Adrenal gland (tissue), 12 donors: ENCODE data around the gene CACNA1C. TPM values are rescaled to one million over a fixed set of nuclear protein-coding genes. Genes with fewer than 3 reads are reported as not detected.

Source experiments
- DNase-seq, 7 donors: peaks; one replicate each; pipeline ENCODE4 v3.0.0-alpha.2; 2019 to 2020
- H3K27ac ChIP-seq, 5 donors: fragments of 200-600 bp; sonication (generic) in 4 of 5; 1 replicate in 3 of 5; 2 replicates in 2 of 5; pipeline versions ENCODE4 v1.5.1 to v1.8.0; 2016 to 2020; ENCODE audit warnings: mild to moderate bottlenecking in 1 of 5
- H3K27me3 ChIP-seq: fragments of 200-600 bp; 2 replicates; pipeline ENCODE4 v1.8.0; 2021
- H3K36me3 ChIP-seq, 2 donors: fragments of 200-600 bp; replicated peaks in 1 of 2; 1 replicate in 1 of 2; 2 replicates in 1 of 2; pipeline versions ENCODE4 v1.5.1 to v1.8.0; 2018 to 2022
- H3K4me1 ChIP-seq, 2 donors: fragments of 200-600 bp; replicated peaks in 1 of 2; 1 replicate in 1 of 2; 2 replicates in 1 of 2; pipeline versions ENCODE4 v1.5.1 to v1.8.0; 2018 to 2021
- H3K4me3 ChIP-seq, 4 donors: fragments of 200-600 bp; sonication (generic) in 3 of 4; one replicate each; pipeline ENCODE4 v1.5.1; 2016 to 2018
- H3K9me3 ChIP-seq, 3 donors: fragments of 200-600 bp; sonication (generic) in 1 of 3; replicated peaks in 1 of 3; 1 replicate in 2 of 3; 2 replicates in 1 of 3; pipeline versions ENCODE4 v1.5.1 to v1.8.0; 2016 to 2021
- CTCF ChIP-seq, 6 experiments: fragments of 450-650 bp in 4 of 6; fragments of 200-600 bp in 2 of 6; sonication (generic) in 1 of 6; IDR thresholded peaks; 1 replicate in 5 of 6; 2 replicates in 1 of 6; pipeline versions ENCODE4 v1.5.1 to v1.8.0; 2016 to 2021; ENCODE audit warnings: antibody characterized with exemption in 6 of 6, mild to moderate bottlenecking in 2 of 6, moderate library complexity in 1 of 6
- POLR2A ChIP-seq, 2 donors: fragments of 450-650 bp; IDR thresholded peaks; one replicate each; pipeline ENCODE4 v1.6.1; 2017; ENCODE audit warnings: antibody characterized with exemption in 2 of 2, mild to moderate bottlenecking in 2 of 2, moderate library complexity in 1 of 2
- WGBS, 4 donors: extraction: QIAGEN DNeasy Blood & Tissue Kit in 2 of 4; methylation state at CpG; one replicate each; pipeline versions ENCODE4 v1.1.5 to v1.1.7; 2013 to 2017; 5-methylcytosine and 5-hydroxymethylcytosine counted together
- intact Hi-C, 2 donors: fragments of 100-400 bp; cut with DNase I; formaldehyde crosslinking; loops; one replicate each; pipeline versions ENCODE4 v1.14.1 to v1.15.0; 2022 to 2023
- polyA plus RNA-seq, 3 donors: library from polyadenylated mRNA; stranded (reverse); fragments of 200-250 nt in 2 of 3; fragments of 350-450 nt in 1 of 3; fragmentation: Illumina TruSeq in 1 of 3; extraction: RNeasy Lipid Tissue Mini Kit (QIAGEN cat#74804) in 1 of 3; gene quantifications; one replicate each; pipeline ENCODE4 v1.2.3, GENCODE V29; 2013 to 2014
- total RNA-seq, 9 donors: library from RNA; depleted of rRNA in 4 of 9; stranded (reverse); fragments of >200 nt in 4 of 9; fragments of 120-200 nt in 1 of 9; fragmentation: NEBNext Ultra II Directional in 1 of 9; extraction: Animal tissue kit (Norgen Biotek cat#: 25700) in 1 of 9; gene quantifications; one replicate each; pipeline versions ENCODE4 v1.1.0 to v1.2.4, GENCODE V29; 2013 to 2023
- donor health status: healthy with polysubstance abuse.
- donor health status: Bipolar disorder and iron deficiency.
- donor health status: DM: yes; HTN: yes; CAD: no.
- donor health status: DM: no; HTN: no; CAD: no.
- donor health status: DM: no; HTN: no; CAD: no.
- donor health status: DM: yes; HTN: yes; CAD: no.

The CACNA1C gene
- total and polyA plus RNA-seq, 12 donors, result 1.4 to 5.8 (median 3.5) TPM

GRCh38 chr12:2743478-2743877, 690.7 kb downstream of the CACNA1C start:
- DNase-seq, result no peak
- intact Hi-C loops, result no loop called here
- TF ChIP-seq CTCF (IDR thresholded peaks at IDR 0.05) (no peak), POLR2A (IDR thresholded peaks at IDR 0.05) (no peak)
- Histone ChIP-seq H3K36me3 (no peaks in the 10 kb centered on the region), H3K27me3 (no peaks in the 10 kb centered on the region), H3K27ac (no peak overlapping the region), H3K9me3 (no peaks in the 10 kb centered on the region), H3K4me3 (no peak overlapping the region), H3K4me1 (no peaks in the 10 kb centered on the region)
- WGBS, 4 donors, result 60 to 80% (median 78%) methylated on average over 4 to 6 of the region's 6 CpGs

- intact Hi-C loops, result no loop called here
- WGBS, 4 donors, result 41 to 54% (median 46%) methylated on average over 2 of the region's 2 CpGs
- no peak overlapping the region for H3K4me3 ChIP-seq
- DNase-seq, result no peak
- H3K27me3 ChIP-seq, result no peaks in the 10 kb centered on the region
- H3K4me1 ChIP-seq, result no peaks in the 10 kb centered on the region
- no peaks in the 10 kb centered on the region for H3K9me3 ChIP-seq
- no peak for TF ChIP-seq CTCF (IDR thresholded peaks at IDR 0.05)
- TF ChIP-seq POLR2A (IDR thresholded peaks at IDR 0.05), result no peak
- no peaks in the 10 kb centered on the region for H3K36me3 ChIP-seq
- H3K27ac ChIP-seq, result no peak overlapping the region
These were observed 692.9 kb downstream of the CACNA1C start for GRCh38 chr12:2745655-2746054.

Other genes with a start within 250 kb of the CACNA1C start
- gene LRTM2, start 232.4 kb upstream of the CACNA1C start, total RNA-seq, result under 1 TPM in 1 of 9 donors, not detected in 8; 0.06 TPM
- gene LRTM2, start 232.4 kb upstream of the CACNA1C start, polyA plus RNA-seq, result not detected
- 1 to 10 TPM in 7 of 9 donors, under 1 TPM in 2; 0.54 to 9.1 (median 3.1) TPM for gene CACNA2D4, start 134.3 kb upstream of the CACNA1C start, total RNA-seq
- 1 to 10 TPM; 1.4 to 4.4 (median 3.1) TPM for gene CACNA2D4, start 134.3 kb upstream of the CACNA1C start, polyA plus RNA-seq
- 10 to 100 TPM; 12.4 to 47.9 (median 35.6) TPM for gene DCP1B, start 48.5 kb upstream of the CACNA1C start, total RNA-seq
- 10 to 100 TPM; 12.4 to 29.0 (median 13.3) TPM for gene DCP1B, start 48.5 kb upstream of the CACNA1C start, polyA plus RNA-seq